Measurements from ENCODE around the gene TMEM92.

The TMEM92 gene

DNA sequence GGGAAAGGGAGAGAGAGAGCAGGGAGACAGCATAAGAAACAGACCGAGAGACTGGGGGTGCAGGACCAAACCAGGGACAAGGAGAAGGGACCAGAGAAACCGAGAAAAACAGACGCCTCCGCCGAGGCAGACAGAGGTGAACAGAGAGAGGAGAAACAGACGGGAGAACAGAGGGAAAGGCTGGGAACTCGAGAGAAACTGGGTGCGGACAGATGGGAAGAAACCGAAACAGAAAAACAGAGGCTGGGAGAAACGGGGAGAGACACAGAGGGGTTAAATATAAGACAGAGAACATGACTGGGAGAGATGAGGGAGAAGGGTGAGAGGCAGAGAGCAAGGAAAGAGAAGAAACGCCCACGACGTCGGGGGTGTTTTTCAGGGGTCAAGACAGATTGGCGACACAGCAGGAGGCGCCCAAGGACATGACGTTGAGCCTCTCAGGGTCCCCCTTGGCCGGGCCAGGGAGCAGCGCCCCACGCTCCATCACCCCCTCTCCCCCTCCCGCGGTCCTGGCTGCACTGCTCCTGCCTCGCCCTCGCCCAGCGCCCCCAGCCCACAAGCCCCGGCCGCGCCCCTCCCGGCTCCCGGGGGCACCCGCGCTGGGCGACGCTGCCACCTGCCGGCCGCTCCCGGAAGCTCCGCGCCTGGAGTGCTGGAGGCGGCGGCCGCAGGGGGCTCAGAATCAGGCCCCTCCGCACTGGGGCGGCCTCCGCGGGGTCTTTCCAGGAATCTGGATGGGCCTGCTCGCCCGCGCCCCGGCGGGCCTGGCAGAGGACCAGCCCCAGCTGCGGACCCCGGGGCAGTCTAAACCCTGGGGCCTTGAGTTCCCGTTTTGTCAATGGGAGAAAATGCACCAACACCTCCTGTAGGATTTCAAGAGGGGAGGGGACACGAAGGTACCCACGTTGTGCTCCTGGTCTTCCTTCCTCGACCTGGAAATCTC lies 1.3 kb upstream of the TMEM92 start:
- DNase-seq, result peak; percentile 58
- H3K27ac ChIP-seq, result peak overlapping the region; percentile 56
- H3K27me3 ChIP-seq (replicated peaks), result no peaks in the 10 kb centered on the region
- peak overlapping the region; percentile 60 for H3K4me3 ChIP-seq (ENCODE audit: low read depth, low read length)
- TF ChIP-seq, protein P1, sequence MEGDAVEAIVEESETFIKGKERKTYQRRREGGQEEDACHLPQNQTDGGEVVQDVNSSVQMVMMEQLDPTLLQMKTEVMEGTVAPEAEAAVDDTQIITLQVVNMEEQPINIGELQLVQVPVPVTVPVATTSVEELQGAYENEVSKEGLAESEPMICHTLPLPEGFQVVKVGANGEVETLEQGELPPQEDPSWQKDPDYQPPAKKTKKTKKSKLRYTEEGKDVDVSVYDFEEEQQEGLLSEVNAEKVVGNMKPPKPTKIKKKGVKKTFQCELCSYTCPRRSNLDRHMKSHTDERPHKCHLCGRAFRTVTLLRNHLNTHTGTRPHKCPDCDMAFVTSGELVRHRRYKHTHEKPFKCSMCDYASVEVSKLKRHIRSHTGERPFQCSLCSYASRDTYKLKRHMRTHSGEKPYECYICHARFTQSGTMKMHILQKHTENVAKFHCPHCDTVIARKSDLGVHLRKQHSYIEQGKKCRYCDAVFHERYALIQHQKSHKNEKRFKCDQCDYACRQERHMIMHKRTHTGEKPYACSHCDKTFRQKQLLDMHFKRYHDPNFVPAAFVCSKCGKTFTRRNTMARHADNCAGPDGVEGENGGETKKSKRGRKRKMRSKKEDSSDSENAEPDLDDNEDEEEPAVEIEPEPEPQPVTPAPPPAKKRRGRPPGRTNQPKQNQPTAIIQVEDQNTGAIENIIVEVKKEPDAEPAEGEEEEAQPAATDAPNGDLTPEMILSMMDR (IDR thresholded peaks at IDR 0.05; ENCODE audit: low read depth, low read length, missing control alignments), result peak; percentile 53
- in situ Hi-C loops (cut with HindIII; ENCODE audit: low pct_ligation_motif_present, low sequenced_read_pairs), result no loop called here
- H3K36me3 ChIP-seq (replicated peaks), result no peaks in the 10 kb centered on the region

DNA sequence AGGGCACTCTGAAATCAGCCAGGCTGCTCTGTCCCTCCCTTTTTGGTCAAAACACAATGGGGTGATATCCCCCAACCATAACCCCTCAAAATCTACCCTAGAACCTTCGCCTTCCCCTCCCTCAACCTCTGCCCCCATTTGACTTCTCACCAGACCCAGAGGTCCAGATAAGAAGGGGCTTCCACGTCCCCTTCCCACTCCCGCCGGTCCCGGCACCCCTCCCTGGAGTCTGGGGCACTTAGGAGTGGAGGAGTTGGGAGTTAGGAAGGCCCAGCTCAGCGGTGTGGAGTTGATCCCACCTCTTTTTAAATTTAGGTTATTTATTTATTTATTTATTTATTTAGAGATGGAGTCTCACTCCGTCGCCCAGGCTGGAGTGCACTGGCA lies 619 bp upstream of the TMEM92 start:
- TF ChIP-seq, protein P1 (IDR thresholded peaks at IDR 0.05; ENCODE audit: low read depth, low read length, missing control alignments), result no peak
- no peak overlapping the region for H3K27ac ChIP-seq
- H3K27me3 ChIP-seq (replicated peaks), result no peaks in the 10 kb centered on the region
- no peak for DNase-seq
- peak overlapping the region; percentile 60 for H3K4me3 ChIP-seq (ENCODE audit: low read depth, low read length)
- no peaks in the 10 kb centered on the region for H3K36me3 ChIP-seq (replicated peaks)
- in situ Hi-C loops (cut with HindIII; ENCODE audit: low pct_ligation_motif_present, low sequenced_read_pairs), result no loop called here

DNA sequence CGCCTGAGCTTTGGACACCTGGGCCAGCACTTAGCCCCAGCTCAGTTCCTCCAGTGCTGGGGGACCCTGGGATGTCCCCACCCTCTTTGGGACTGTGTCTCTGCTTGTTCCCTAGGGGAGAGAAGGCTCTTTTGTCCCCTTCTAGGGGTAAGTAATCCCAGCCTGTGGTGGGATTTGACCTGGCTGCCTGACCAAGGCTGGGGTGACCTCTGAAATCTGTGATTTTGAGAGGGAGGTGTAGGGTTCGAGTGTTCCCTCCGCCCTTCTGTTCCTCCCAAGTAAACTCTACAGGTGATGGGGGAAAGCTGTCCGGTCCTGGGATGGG lies 593 bp downstream of the TMEM92 start:
- Histone ChIP-seq H3K36me3 (replicated peaks) (no peaks in the 10 kb centered on the region), H3K27ac (no peak overlapping the region), H3K27me3 (replicated peaks) (no peaks in the 10 kb centered on the region), H3K4me3 (ENCODE audit: low read depth, low read length) (no peak overlapping the region)
- DNase-seq, result no peak
- in situ Hi-C loops (cut with HindIII; ENCODE audit: low pct_ligation_motif_present, low sequenced_read_pairs), result no loop called here
- TF ChIP-seq, protein P1 (IDR thresholded peaks at IDR 0.05; ENCODE audit: low read depth, low read length, missing control alignments), result no peak

DNA sequence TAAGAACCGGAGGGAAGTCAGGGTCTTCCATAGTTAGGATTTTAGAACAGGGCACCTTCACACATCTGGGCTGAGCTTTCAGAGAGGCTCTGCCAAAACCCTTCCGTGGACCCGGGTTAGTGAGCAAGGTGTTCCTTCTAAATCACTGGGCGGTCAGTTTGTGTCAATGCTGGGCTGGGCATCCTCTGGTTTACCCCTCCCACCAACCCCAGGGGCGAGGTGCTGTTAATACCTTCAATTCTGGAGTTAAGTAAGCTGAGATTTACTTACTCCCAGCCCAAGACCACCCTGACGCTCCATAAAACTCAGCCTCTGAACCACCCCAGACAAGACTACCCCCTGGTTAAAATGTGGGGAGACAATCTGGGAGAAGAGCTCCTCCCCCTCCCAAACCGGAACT lies 1.0 kb downstream of the TMEM92 start:
- Histone ChIP-seq H3K36me3 (replicated peaks) (no peaks in the 10 kb centered on the region), H3K27me3 (replicated peaks) (no peaks in the 10 kb centered on the region), H3K4me3 (ENCODE audit: low read depth, low read length) (no peak overlapping the region), H3K27ac (no peak overlapping the region)
- in situ Hi-C loops (cut with HindIII; ENCODE audit: low pct_ligation_motif_present, low sequenced_read_pairs), result no loop called here
- TF ChIP-seq, protein P1 (IDR thresholded peaks at IDR 0.05; ENCODE audit: low read depth, low read length, missing control alignments), result no peak
- DNase-seq, result no peak

DNA sequence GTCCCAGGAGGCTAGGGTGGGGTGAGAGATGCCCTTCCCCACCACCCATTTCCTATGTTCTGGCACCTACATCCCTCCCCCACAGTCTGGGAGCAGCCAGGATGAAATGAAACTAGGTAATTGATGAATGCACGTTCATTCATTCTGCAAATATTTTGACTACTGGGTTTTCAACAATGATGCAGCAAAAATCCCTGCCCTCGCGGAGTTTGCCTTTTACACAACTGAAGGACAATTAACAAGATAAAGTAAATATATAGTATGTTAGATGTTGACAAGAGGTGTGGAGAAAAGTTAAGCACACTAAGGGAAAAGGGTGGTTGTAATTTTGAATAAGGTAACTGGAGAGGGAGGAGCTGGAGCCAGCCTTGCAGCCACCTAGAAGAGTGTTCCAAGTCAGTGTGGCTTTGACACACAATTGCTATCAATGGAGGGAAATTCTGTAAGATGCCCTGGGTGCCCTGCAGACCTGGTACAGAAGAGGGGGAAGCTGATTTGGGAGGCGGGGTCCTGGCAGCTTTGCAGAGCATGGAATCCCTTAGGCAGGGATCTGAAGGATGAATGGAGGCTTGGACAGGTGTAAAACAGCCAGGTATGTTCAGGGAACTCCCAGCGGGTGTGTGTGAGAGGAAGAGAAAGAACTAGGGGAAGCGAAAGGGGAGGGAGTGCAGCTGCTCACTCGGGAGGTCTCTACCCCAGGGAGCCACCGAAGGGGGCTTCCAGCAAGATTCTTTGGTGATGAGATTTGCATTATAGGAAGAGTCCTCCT lies 2.5 kb downstream of the TMEM92 start:
- in situ Hi-C loops (cut with HindIII; ENCODE audit: low pct_ligation_motif_present, low sequenced_read_pairs), result no loop called here
- DNase-seq, result no peak

More for the DNA sequence above, 2.5 kb downstream of the TMEM92 start:
- TF ChIP-seq, protein P1 (IDR thresholded peaks at IDR 0.05; ENCODE audit: low read depth, low read length, missing control alignments), result no peak
- Histone ChIP-seq H3K4me3 (ENCODE audit: low read depth, low read length) (no peak overlapping the region), H3K36me3 (replicated peaks) (peaks cover 4% of the 10 kb centered on the region), H3K27ac (no peak overlapping the region), H3K27me3 (replicated peaks) (no peaks in the 10 kb centered on the region)

Measured in brain microvascular endothelial cell (primary cell).